Activated naive CD4-positive, alpha-beta T cell treated with anti-CD3 and anti-CD28 coated beads, Interleukin-2, amount 10 ng/mL, durations not matched to agents 7 days and 5 days (primary cell): Measurements from ENCODE around the gene NFASC.

Source experiments
- CTCF ChIA-PET: fragments of 350-600 bp; sonication (Branson Sonifier 250); formaldehyde crosslinking; loops from one replicate; lab custom pipeline; 2021; ENCODE audit warnings: antibody characterized with exemption; lab: Charles Lee
- DNase-seq: peaks from one replicate; pipeline ENCODE4 v3.0.0-alpha.2; 2020
- H3K27ac Mint-ChIP-seq: one replicate; pipeline ENCODE4 v1.8.0; 2021; ENCODE audit warnings: mild to moderate bottlenecking, moderate library complexity, mixed read lengths
- H3K27me3 Mint-ChIP-seq: one replicate; pipeline ENCODE4 v1.8.0; 2021; ENCODE audit warnings: mild to moderate bottlenecking, mixed read lengths
- H3K36me3 Mint-ChIP-seq: one replicate; pipeline ENCODE4 v1.8.0; 2021; ENCODE audit warnings: mixed read lengths
- H3K4me1 Mint-ChIP-seq: one replicate; pipeline ENCODE4 v1.8.0; 2021; ENCODE audit warnings: mixed read lengths
- H3K4me3 Mint-ChIP-seq: one replicate; pipeline ENCODE4 v1.8.0; 2021; ENCODE audit warnings: mild to moderate bottlenecking, moderate library complexity, mixed read lengths
- H3K9me3 Mint-ChIP-seq: one replicate; pipeline ENCODE4 v1.8.0; 2021; ENCODE audit warnings: mixed read lengths

Gene NFASC

GRCh38 chr1:204870160-204870912 lies at the start of gene NFASC:
Gene NFASC (plus strand): TSS chr1:204870862. CDS start chr1:204944316, 73,454 bp downstream.
- no peak for DNase-seq
- Mint-ChIP-seq H3K27ac (no peak within 1 kb of the TSS), H3K4me3 (no peak within 1 kb of the TSS), H3K4me1 (no peaks in the 10 kb centered on the region), H3K36me3 (no peaks in the 10 kb centered on the region), H3K27me3 (peaks cover 44% of the 10 kb centered on the region), H3K9me3 (no peaks in the 10 kb centered on the region)
- CTCF ChIA-PET = no interaction called here

- Mint-ChIP-seq H3K4me3 (no peak overlapping the region), H3K27me3 (peaks cover 27% of the 10 kb centered on the region), H3K4me1 (no peaks in the 10 kb centered on the region), H3K9me3 (no peaks in the 10 kb centered on the region), H3K36me3 (no peaks in the 10 kb centered on the region), H3K27ac (no peak overlapping the region)
- CTCF ChIA-PET = interaction anchor here (1.1 to 2.8 kb wide), 3 partner anchors 11 to 30 kb away, joined by 3 to 14 read pairs (median 10); no protein-coding TSS in a partner anchor
- DNase-seq = no peak
Observed at GRCh38 chr1:204821476-204821875, 49.2 kb upstream of the NFASC start.

GRCh38 chr1:204821924-204822323 lies 48.7 kb upstream of the NFASC start:
- Mint-ChIP-seq H3K4me3 (no peak overlapping the region), H3K36me3 (no peaks in the 10 kb centered on the region), H3K27ac (no peak overlapping the region), H3K27me3 (peaks cover 28% of the 10 kb centered on the region), H3K4me1 (no peaks in the 10 kb centered on the region), H3K9me3 (no peaks in the 10 kb centered on the region)
- CTCF ChIA-PET = interaction anchor here (2.2 to 2.8 kb wide), 2 partner anchors 15 to 30 kb away, joined by 10 to 14 read pairs; no protein-coding TSS in a partner anchor
- no peak for DNase-seq

- peaks cover 73% of the 10 kb centered on the region for H3K27me3 Mint-ChIP-seq
- H3K9me3 Mint-ChIP-seq = no peaks in the 10 kb centered on the region
- peaks cover 6% of the 10 kb centered on the region for H3K4me1 Mint-ChIP-seq
- DNase-seq = peak; percentile 42
- no peaks in the 10 kb centered on the region for H3K36me3 Mint-ChIP-seq
- no peak overlapping the region for H3K27ac Mint-ChIP-seq
- H3K4me3 Mint-ChIP-seq = no peak overlapping the region
- CTCF ChIA-PET = interaction anchor here (0.9 to 1.6 kb wide), 2 partner anchors 20 to 115 kb away, joined by 3 to 5 read pairs; no protein-coding TSS in a partner anchor
Observed at GRCh38 chr1:204826970-204827369, 43.7 kb upstream of the NFASC start.

GRCh38 chr1:204828352-204828850 lies 42.3 kb upstream of the NFASC start:
- Mint-ChIP-seq H3K4me1 (peaks cover 6% of the 10 kb centered on the region), H3K4me3 (no peak overlapping the region), H3K27me3 (peaks cover 78% of the 10 kb centered on the region), H3K9me3 (no peaks in the 10 kb centered on the region), H3K36me3 (no peaks in the 10 kb centered on the region), H3K27ac (no peak overlapping the region)
- peak; percentile 33 for DNase-seq
- CTCF ChIA-PET = interaction anchor here (0.5 to 1.0 kb wide), 2 partner anchors 16 to 36 kb away, joined by 3 to 4 read pairs; no protein-coding TSS in a partner anchor

- no peaks in the 10 kb centered on the region for H3K36me3 Mint-ChIP-seq
- CTCF ChIA-PET = interaction anchor here (0.5 to 0.6 kb wide), 2 partner anchors 35 to 329 kb away, joined by 3 read pairs; no protein-coding TSS in a partner anchor
- H3K27me3 Mint-ChIP-seq = peaks cover 73% of the 10 kb centered on the region
- no peak for DNase-seq
- peaks cover 6% of the 10 kb centered on the region for H3K4me1 Mint-ChIP-seq
- no peak overlapping the region for H3K4me3 Mint-ChIP-seq
- H3K9me3 Mint-ChIP-seq = no peaks in the 10 kb centered on the region
- no peak overlapping the region for H3K27ac Mint-ChIP-seq
Observed at GRCh38 chr1:204829133-204829825, 41.4 kb upstream of the NFASC start.

GRCh38 chr1:204830747-204831146 lies 39.9 kb upstream of the NFASC start:
- H3K9me3 Mint-ChIP-seq = no peaks in the 10 kb centered on the region
- peaks cover 77% of the 10 kb centered on the region for H3K27me3 Mint-ChIP-seq
- no peak overlapping the region for H3K27ac Mint-ChIP-seq
- peaks cover 6% of the 10 kb centered on the region for H3K4me1 Mint-ChIP-seq
- no peak overlapping the region for H3K4me3 Mint-ChIP-seq
- DNase-seq = no peak
- CTCF ChIA-PET = interaction anchor here (0.8 to 1.7 kb wide), 3 partner anchors 16 to 23 kb away, joined by 3 to 11 read pairs (median 4); no protein-coding TSS in a partner anchor
- H3K36me3 Mint-ChIP-seq = no peaks in the 10 kb centered on the region

- Mint-ChIP-seq H3K27me3 (peaks cover 78% of the 10 kb centered on the region), H3K9me3 (no peaks in the 10 kb centered on the region), H3K4me1 (peaks cover 6% of the 10 kb centered on the region), H3K4me3 (no peak overlapping the region), H3K36me3 (no peaks in the 10 kb centered on the region), H3K27ac (no peak overlapping the region)
- no peak for DNase-seq
- CTCF ChIA-PET = interaction anchor here (0.8 to 1.7 kb wide), 3 partner anchors 17 to 23 kb away, joined by 3 to 11 read pairs (median 4); no protein-coding TSS in a partner anchor
Observed at GRCh38 chr1:204831186-204831585, 39.5 kb upstream of the NFASC start.

- CTCF ChIA-PET = no interaction called here
- Mint-ChIP-seq H3K27ac (no peak overlapping the region), H3K9me3 (no peaks in the 10 kb centered on the region), H3K4me3 (no peak overlapping the region), H3K4me1 (peaks cover under 1% of the 10 kb centered on the region), H3K36me3 (no peaks in the 10 kb centered on the region), H3K27me3 (peaks cover 56% of the 10 kb centered on the region)
- no peak for DNase-seq
Observed at GRCh38 chr1:204834336-204834735, 36.3 kb upstream of the NFASC start.

GRCh38 chr1:204834752-204835151 lies 35.9 kb upstream of the NFASC start:
- CTCF ChIA-PET = no interaction called here
- Mint-ChIP-seq H3K36me3 (no peaks in the 10 kb centered on the region), H3K9me3 (no peaks in the 10 kb centered on the region), H3K27me3 (peaks cover 52% of the 10 kb centered on the region), H3K27ac (no peak overlapping the region), H3K4me3 (no peak overlapping the region), H3K4me1 (no peaks in the 10 kb centered on the region)
- no peak for DNase-seq

GRCh38 chr1:204835737-204836136 lies 34.9 kb upstream of the NFASC start:
- Mint-ChIP-seq H3K27ac (no peak overlapping the region), H3K27me3 (peaks cover 42% of the 10 kb centered on the region), H3K4me3 (no peak overlapping the region), H3K9me3 (no peaks in the 10 kb centered on the region), H3K36me3 (no peaks in the 10 kb centered on the region), H3K4me1 (no peaks in the 10 kb centered on the region)
- CTCF ChIA-PET = no interaction called here
- no peak for DNase-seq

- CTCF ChIA-PET = no interaction called here
- Mint-ChIP-seq H3K27me3 (peaks cover 31% of the 10 kb centered on the region), H3K36me3 (no peaks in the 10 kb centered on the region), H3K4me1 (peaks cover 4% of the 10 kb centered on the region), H3K9me3 (no peaks in the 10 kb centered on the region), H3K4me3 (no peak overlapping the region), H3K27ac (no peak overlapping the region)
- DNase-seq = no peak
Observed at GRCh38 chr1:204836856-204837255, 33.8 kb upstream of the NFASC start.

GRCh38 chr1:204837440-204838084 lies 33.1 kb upstream of the NFASC start:
- Mint-ChIP-seq H3K4me3 (no peak overlapping the region), H3K27me3 (peaks cover 25% of the 10 kb centered on the region), H3K36me3 (no peaks in the 10 kb centered on the region), H3K4me1 (peaks cover 4% of the 10 kb centered on the region), H3K9me3 (no peaks in the 10 kb centered on the region), H3K27ac (no peak overlapping the region)
- CTCF ChIA-PET = no interaction called here
- peak; percentile 65 for DNase-seq

- Mint-ChIP-seq H3K27me3 (peaks cover 12% of the 10 kb centered on the region), H3K27ac (no peak overlapping the region), H3K4me3 (no peak overlapping the region), H3K9me3 (no peaks in the 10 kb centered on the region), H3K36me3 (no peaks in the 10 kb centered on the region), H3K4me1 (peaks cover 4% of the 10 kb centered on the region)
- DNase-seq = no peak
- CTCF ChIA-PET = no interaction called here
Observed at GRCh38 chr1:204841316-204841715, 29.3 kb upstream of the NFASC start.
